GM23338 (cell line): ENCODE measurements around the gene HELZ. TPM values are rescaled to one million over a fixed set of nuclear protein-coding genes. Genes with fewer than 3 reads are reported as not detected.
"Not testable (repeated sequence)": the region's sequence is repeated elsewhere in the genome, so short reads cannot be mapped to it uniquely, and the experiment has no call there.

ENCODE experiments used
- ATAC-seq: fragments of 200-7000 bp; cut with Tn5 transposase; 3 replicates; pipeline ENCODE4 v1.9.1; 2020
- DNase-seq: peaks from one replicate; pipeline ENCODE4 v3.0.0-alpha.2; 2015; ENCODE audit warnings: low spot score
- H2AFZ ChIP-seq: fragments of 200-600 bp; sonication (generic); 2 replicates; pipeline ENCODE4 v1.8.0; 2016; ENCODE audit warnings: antibody characterized with exemption, mild to moderate bottlenecking, moderate library complexity
- H3F3A ChIP-seq: fragments of 200-600 bp; sonication (generic); replicated peaks from 2 replicates; pipeline ENCODE4 v1.8.0; 2017; ENCODE audit warnings: antibody characterized with exemption, mixed run types, low read depth
- H3K27ac ChIP-seq: fragments of 200-600 bp; sonication (generic); 2 replicates; pipeline ENCODE4 v1.6.1; 2016; ENCODE audit warnings: low read depth
- H3K27me3 ChIP-seq: fragments of 200-600 bp; sonication (generic); 2 replicates; pipeline ENCODE4 v1.8.0; 2016; ENCODE audit warnings: mild to moderate bottlenecking, mixed run types, moderate library complexity; ENCODE audit not compliant: insufficient read depth
- H3K36me3 ChIP-seq: fragments of 200-600 bp; sonication (generic); 2 replicates; pipeline ENCODE4 v1.8.0; 2016; ENCODE audit warnings: mild to moderate bottlenecking; ENCODE audit not compliant: insufficient read depth
- H3K4me1 ChIP-seq: fragments of 200-600 bp; sonication (generic); 2 replicates; pipeline ENCODE4 v1.8.0; 2016; ENCODE audit warnings: mild to moderate bottlenecking, moderate library complexity; ENCODE audit not compliant: insufficient read depth
- H3K4me2 ChIP-seq: fragments of 200-600 bp; sonication (generic); 2 replicates; pipeline ENCODE4 v1.7.1; 2017; ENCODE audit warnings: mixed run types
- H3K4me3 ChIP-seq: fragments of 200-600 bp; sonication (generic); 2 replicates; pipeline ENCODE4 v1.6.1; 2016; ENCODE audit warnings: mixed run types
- H3K79me2 ChIP-seq: fragments of 200-600 bp; sonication (generic); replicated peaks from 2 replicates; pipeline ENCODE4 v1.8.0; 2017; ENCODE audit warnings: mild to moderate bottlenecking; ENCODE audit not compliant: insufficient read depth
- H3K9me2 ChIP-seq: fragments of 200-600 bp; sonication (generic); 2 replicates; pipeline ENCODE4 v1.8.0; 2017; ENCODE audit not compliant: insufficient read depth
- H4K20me1 ChIP-seq: fragments of 200-600 bp; sonication (generic); replicated peaks from 2 replicates; pipeline ENCODE4 v1.8.0; 2017; ENCODE audit warnings: mild to moderate bottlenecking; ENCODE audit not compliant: insufficient read depth
- H3K27ac Mint-ChIP-seq: 2 replicates; pipeline ENCODE4 v1.8.0; 2020; ENCODE audit warnings: inconsistent platforms, mild to moderate bottlenecking, moderate library complexity, mixed read lengths
- H3K27me3 Mint-ChIP-seq: 3 replicates; pipeline ENCODE4 v1.8.0; 2022; ENCODE audit warnings: low read depth, mild to moderate bottlenecking, moderate library complexity, mixed read lengths, inconsistent platforms; ENCODE audit not compliant: insufficient read depth, poor library complexity
- H3K36me3 Mint-ChIP-seq: 3 replicates; pipeline ENCODE4 v1.8.0; 2021; ENCODE audit warnings: low read depth, mild to moderate bottlenecking, inconsistent platforms, moderate library complexity, mixed read lengths
- H3K4me1 Mint-ChIP-seq: 3 replicates; pipeline ENCODE4 v1.8.0; 2020; ENCODE audit warnings: mild to moderate bottlenecking, inconsistent platforms, mixed read lengths
- H3K4me3 Mint-ChIP-seq: 3 replicates; pipeline ENCODE4 v1.8.0; 2021; ENCODE audit warnings: moderate library complexity, mild to moderate bottlenecking, inconsistent platforms, mixed read lengths
- H3K9me3 Mint-ChIP-seq: 3 replicates; pipeline ENCODE4 v1.8.0; 2020; ENCODE audit warnings: moderate library complexity, mild to moderate bottlenecking, inconsistent platforms, mixed read lengths
- EZH2 ChIP-seq: fragments of 200-600 bp; sonication (generic); IDR thresholded peaks from one replicate; pipeline ENCODE4 v1.8.0; 2017; ENCODE audit warnings: antibody characterized with exemption, mild to moderate bottlenecking, low read depth; ENCODE audit not compliant: unreplicated experiment
- EZH2phosphoT487 ChIP-seq: fragments of 200-600 bp; sonication (generic); IDR thresholded peaks from one replicate; pipeline ENCODE4 v1.8.1; 2018; ENCODE audit warnings: antibody characterized with exemption; ENCODE audit not compliant: unreplicated experiment
- JUNB ChIP-seq: IDR thresholded peaks from one replicate; pipeline ENCODE4 v1.6.1; 2016; ENCODE audit warnings: antibody characterized with exemption; ENCODE audit not compliant: unreplicated experiment
- NANOG ChIP-seq: IDR thresholded peaks from 2 replicates; pipeline ENCODE4 v1.6.1; 2016; ENCODE audit warnings: antibody characterized with exemption, borderline replicate concordance
- POLR2AphosphoS5 ChIP-seq: IDR thresholded peaks from 2 replicates; pipeline ENCODE4 v1.6.1; 2016; ENCODE audit warnings: antibody characterized with exemption, low read depth
- ZNF114 ChIP-seq: fragments of 250-450 bp; sonication (Bioruptor Pico); IDR thresholded peaks from 2 replicates; pipeline ENCODE4 v1.5.0; 2020; ENCODE audit warnings: mild to moderate bottlenecking, moderate library complexity
- ZNF331 ChIP-seq: fragments of 250-450 bp; sonication (Bioruptor Pico); IDR thresholded peaks from 2 replicates; pipeline ENCODE4 v1.5.0; 2020; ENCODE audit warnings: low read depth, mild to moderate bottlenecking, moderate library complexity
- polyA plus RNA-seq: library from polyadenylated mRNA; unstranded; fragments of >200 nt; fragmentation: Nextera tagmentation; extraction: Ambion mirVana; gene quantifications from 2 replicates; pipeline ENCODE4 v1.2.1, GENCODE V29; 2016
- total RNA-seq: library from RNA; depleted of rRNA; stranded (reverse); fragments of >200 nt; shearing (Covaris generic); gene quantifications from 2 replicates; pipeline ENCODE4 v1.2.3, GENCODE V29; 2014
- TF ChIP-seq, protein P1 (sequence below): fragments of 250-450 bp; sonication (Bioruptor Pico); IDR thresholded peaks from 2 replicates; pipeline ENCODE4 v1.5.0; 2020; ENCODE audit warnings: mild to moderate bottlenecking, moderate library complexity
- TF ChIP-seq, protein P2 (sequence below): IDR thresholded peaks from 2 replicates; pipeline ENCODE4 v1.6.1; 2016; ENCODE audit warnings: antibody characterized with exemption

HELZ gene
- total and polyA plus RNA-seq, 2 experiments from 2014 or later: 38.9 to 62.0 TPM

DNA sequence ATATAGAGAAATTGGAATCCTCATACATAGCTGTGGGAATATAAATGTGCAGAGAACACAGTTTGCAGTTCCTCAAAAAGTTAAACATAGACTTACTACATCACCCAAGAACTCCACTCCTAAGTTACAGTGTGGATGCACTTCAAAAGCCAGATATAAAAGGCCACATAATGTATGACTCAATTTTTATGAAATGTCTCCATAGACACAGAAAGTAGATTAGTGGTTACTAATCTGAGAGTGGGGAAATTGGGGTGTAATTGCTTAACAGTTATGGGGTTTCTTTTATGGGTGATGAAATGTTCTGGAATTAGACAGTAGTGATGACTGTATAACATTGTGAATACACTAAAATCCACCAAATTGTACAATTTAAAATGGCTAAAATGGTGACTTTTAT lies 139.8 kb downstream of the HELZ start (continued):
- TF ChIP-seq, protein P1, sequence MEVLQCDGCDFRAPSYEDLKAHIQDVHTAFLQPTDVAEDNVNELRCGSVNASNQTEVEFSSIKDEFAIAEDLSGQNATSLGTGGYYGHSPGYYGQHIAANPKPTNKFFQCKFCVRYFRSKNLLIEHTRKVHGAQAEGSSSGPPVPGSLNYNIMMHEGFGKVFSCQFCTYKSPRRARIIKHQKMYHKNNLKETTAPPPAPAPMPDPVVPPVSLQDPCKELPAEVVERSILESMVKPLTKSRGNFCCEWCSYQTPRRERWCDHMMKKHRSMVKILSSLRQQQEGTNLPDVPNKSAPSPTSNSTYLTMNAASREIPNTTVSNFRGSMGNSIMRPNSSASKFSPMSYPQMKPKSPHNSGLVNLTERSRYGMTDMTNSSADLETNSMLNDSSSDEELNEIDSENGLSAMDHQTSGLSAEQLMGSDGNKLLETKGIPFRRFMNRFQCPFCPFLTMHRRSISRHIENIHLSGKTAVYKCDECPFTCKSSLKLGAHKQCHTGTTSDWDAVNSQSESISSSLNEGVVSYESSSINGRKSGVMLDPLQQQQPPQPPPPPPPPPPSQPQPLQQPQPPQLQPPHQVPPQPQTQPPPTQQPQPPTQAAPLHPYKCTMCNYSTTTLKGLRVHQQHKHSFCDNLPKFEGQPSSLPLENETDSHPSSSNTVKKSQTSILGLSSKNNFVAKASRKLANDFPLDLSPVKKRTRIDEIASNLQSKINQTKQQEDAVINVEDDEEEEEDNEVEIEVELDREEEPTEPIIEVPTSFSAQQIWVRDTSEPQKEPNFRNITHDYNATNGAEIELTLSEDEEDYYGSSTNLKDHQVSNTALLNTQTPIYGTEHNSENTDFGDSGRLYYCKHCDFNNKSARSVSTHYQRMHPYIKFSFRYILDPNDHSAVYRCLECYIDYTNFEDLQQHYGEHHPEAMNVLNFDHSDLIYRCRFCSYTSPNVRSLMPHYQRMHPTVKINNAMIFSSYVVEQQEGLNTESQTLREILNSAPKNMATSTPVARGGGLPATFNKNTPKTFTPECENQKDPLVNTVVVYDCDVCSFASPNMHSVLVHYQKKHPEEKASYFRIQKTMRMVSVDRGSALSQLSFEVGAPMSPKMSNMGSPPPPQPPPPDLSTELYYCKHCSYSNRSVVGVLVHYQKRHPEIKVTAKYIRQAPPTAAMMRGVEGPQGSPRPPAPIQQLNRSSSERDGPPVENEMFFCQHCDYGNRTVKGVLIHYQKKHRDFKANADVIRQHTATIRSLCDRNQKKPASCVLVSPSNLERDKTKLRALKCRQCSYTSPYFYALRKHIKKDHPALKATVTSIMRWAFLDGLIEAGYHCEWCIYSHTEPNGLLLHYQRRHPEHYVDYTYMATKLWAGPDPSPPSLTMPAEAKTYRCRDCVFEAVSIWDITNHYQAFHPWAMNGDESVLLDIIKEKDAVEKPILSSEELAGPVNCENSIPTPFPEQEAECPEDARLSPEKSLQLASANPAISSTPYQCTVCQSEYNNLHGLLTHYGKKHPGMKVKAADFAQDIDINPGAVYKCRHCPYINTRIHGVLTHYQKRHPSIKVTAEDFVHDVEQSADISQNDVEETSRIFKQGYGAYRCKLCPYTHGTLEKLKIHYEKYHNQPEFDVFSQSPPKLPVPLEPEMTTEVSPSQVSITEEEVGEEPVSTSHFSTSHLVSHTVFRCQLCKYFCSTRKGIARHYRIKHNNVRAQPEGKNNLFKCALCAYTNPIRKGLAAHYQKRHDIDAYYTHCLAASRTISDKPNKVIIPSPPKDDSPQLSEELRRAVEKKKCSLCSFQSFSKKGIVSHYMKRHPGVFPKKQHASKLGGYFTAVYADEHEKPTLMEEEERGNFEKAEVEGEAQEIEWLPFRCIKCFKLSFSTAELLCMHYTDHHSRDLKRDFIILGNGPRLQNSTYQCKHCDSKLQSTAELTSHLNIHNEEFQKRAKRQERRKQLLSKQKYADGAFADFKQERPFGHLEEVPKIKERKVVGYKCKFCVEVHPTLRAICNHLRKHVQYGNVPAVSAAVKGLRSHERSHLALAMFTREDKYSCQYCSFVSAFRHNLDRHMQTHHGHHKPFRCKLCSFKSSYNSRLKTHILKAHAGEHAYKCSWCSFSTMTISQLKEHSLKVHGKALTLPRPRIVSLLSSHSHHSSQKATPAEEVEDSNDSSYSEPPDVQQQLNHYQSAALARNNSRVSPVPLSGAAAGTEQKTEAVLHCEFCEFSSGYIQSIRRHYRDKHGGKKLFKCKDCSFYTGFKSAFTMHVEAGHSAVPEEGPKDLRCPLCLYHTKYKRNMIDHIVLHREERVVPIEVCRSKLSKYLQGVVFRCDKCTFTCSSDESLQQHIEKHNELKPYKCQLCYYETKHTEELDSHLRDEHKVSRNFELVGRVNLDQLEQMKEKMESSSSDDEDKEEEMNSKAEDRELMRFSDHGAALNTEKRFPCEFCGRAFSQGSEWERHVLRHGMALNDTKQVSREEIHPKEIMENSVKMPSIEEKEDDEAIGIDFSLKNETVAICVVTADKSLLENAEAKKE: no peak
- TF ChIP-seq NANOG (no peak), ZNF114 (CRISPR knock-in tag) (no peak), POLR2AphosphoS5 (no peak), EZH2phosphoT487 (no peak), JUNB (no peak), EZH2 (no peak), ZNF331 (CRISPR knock-in tag) (no peak)
- TF ChIP-seq, protein P2, sequence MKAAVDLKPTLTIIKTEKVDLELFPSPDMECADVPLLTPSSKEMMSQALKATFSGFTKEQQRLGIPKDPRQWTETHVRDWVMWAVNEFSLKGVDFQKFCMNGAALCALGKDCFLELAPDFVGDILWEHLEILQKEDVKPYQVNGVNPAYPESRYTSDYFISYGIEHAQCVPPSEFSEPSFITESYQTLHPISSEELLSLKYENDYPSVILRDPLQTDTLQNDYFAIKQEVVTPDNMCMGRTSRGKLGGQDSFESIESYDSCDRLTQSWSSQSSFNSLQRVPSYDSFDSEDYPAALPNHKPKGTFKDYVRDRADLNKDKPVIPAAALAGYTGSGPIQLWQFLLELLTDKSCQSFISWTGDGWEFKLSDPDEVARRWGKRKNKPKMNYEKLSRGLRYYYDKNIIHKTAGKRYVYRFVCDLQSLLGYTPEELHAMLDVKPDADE: no peak

DNA sequence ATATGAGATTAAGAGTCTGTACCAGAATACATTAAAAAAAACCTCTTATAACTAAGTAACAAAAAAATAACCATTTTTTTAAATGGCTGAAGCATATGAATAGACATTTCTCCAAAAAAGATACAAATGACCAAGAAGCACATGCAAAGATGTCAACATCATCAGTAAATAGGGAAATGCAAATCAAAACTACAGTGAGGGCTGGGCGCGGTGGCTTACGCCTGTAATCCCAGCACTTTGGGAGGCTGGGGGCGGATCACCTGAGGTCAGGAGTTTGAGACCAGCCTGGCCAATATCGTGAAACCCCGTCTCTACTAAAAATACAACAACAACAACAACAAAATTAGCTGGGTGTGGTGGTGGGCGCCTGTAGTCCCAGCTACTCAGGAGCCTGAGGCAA lies 140.4 kb downstream of the HELZ start:
- H3K27me3 Mint-ChIP-seq, H3K27ac Mint-ChIP-seq, H3K27ac ChIP-seq, H3K4me3 ChIP-seq, H3K9me3 Mint-ChIP-seq, H3K9me2 ChIP-seq, DNase-seq, ATAC-seq, H3K4me2 ChIP-seq, H3K79me2 ChIP-seq, H3K4me1 ChIP-seq, H4K20me1 ChIP-seq, H3K27me3 ChIP-seq, H3K4me3 Mint-ChIP-seq, H3F3A ChIP-seq, H3K4me1 Mint-ChIP-seq, H2AFZ ChIP-seq: not testable (repeated sequence)
- H3K36me3 Mint-ChIP-seq: peaks cover 22% of the 10 kb centered on the region
- H3K36me3 ChIP-seq: peaks cover 16% of the 10 kb centered on the region
